ENCODE results near the gene TTR. TPM values are rescaled to one million over a fixed set of nuclear protein-coding genes. Genes with fewer than 3 reads are reported as not detected.

The TTR gene
- total RNA-seq, 1 donor from 2014 or later = 159 TPM

DNA sequence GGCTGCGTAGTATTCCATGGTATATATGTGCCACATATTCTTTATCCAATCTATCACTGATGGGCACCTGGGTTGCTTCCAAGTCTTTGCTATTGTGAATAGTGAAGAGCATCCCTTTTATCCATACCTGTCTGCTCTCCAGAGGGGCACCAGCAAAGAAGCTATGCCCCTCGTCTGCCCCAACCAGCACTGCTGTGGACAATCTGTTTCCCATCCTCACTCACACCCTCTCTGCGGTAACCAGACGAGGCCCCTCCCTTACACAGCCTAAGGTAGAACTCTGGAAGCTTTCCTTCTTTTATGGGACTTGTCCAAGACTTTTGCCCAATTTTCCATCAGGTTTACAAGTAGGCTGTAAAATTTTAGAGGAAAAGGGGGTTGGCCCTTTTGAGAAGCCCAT, 24.9 kb downstream of the TTR start:
- DNase-seq (ENCODE audit: low spot score) = no peak

DNA sequence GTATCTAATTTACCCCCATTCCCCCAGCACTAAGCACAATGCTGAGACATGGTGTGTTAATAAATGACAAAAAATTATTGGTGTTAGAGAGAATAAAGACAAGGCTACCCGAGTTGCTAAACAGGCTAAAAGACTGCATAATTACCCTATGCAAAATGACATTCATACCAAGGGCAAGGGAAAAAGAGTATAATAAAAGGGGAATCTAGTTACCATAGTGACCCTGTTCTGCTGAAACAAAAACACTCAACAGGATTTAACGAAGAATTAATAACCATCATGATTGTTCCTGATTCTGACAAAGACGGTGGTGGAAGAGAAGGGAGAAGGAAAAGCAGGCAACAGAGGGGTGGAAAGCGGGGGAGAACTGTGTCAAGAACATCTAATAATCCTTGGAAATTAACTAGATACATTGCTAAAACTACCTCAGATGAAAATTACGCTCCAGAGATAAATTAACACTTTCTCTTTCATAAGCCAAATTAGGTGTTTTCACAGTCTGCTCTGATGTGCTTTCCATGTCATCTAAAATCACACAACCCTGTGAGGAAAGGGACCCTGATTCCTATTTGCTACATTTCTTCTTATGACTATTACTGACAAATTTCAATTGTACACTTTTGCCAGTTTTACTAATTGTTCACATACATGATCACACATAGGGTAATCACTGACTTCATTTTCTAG, 25.5 kb downstream of the TTR start:
- DNase-seq (ENCODE audit: low spot score) = no peak

DNA sequence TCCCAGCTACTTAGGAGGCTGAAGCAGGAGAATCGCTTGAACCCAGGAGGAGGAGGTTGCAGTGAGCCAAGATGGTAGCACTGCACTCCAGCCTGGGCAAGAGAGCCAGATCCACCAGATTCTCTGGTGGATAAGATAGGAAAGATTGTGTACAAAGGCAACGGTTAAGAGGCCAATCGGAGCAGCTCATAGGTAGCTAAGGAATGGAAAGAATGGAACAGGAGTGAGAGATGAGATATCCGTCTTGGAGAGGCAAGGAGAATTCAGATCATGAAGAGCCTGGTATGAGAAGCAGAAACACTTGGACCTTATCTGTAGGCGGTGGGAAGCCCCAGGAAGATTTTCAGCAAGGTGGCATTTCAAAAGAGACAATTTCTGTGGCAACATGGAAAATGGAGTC, 27.1 kb downstream of the TTR start:
- no peak for DNase-seq (ENCODE audit: low spot score)

DNA sequence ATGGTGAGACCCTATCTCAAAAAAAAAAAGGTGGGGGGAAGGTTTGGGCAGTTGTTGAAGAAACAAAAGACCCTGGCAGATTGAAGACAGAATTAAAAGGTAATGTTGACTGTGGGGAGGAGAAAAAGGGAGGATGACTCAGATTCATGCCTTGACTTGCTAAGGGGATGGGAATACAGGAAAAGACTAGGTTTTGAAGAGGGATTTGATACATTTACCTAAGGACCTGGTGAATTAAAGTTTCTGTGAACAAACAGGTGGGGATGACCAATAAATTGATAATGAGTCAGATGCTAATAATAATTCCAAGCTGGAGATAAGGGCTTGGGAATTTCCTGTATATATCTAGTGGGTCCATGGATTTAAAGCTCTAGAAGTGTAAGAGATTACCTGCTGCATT, 27.6 kb downstream of the TTR start:
- no peak for DNase-seq (ENCODE audit: low spot score)

DNA sequence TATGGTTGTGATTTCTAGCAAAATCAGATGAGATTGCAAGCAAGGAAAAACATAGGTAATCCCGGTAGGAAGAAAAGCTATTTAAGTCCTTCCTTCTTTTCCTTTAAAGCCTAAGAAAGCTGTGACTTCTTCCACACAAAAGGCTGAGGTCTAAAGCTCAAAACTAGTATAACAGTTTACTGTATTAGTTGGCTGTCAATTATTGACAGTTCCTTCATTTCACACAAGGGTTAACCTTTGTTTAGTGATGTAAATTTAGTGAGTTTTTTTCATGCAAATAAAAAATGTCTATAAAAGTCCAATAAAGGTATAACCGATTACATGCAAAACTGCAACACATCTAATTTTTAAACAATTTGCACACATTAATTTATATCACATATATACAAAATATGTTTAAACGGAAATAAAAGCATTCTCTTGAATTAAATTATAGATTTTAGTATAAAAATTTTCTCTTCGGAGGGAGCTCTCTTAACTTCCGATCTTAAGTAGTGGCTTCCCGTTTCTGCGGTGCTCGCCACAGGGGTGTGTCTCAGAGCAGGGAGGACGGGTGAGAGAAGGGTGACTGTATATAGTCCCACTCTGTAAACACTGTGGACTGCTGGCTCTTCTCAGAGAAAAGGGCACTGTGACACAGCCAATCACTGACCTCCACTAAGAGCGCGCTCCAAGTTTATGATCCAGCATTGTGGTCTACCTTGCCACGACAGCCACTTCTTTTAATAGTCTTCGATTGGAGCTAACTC, 33.4 kb downstream of the TTR start:
- no peak for DNase-seq (ENCODE audit: low spot score)

DNA sequence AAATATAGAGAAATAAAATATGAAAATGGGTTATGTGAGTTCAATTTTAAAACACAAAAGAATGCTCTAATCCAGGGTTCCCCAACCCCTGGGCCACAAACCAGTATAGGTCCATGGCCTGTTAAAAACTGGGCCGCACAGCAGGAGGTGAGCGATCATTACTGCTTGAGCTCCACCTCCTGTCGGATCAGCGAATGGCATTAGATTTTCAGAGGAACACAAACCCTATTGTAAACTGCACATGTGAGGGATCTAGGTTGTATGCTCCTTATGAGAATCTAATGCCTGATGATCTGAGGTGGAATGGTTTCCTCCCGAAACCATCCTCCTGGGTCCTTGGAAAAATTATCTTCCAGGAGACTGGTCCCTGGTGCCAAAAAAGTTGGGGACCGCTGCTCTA, 34.7 kb downstream of the TTR start:
- DNase-seq (ENCODE audit: low spot score) = no peak

DNA sequence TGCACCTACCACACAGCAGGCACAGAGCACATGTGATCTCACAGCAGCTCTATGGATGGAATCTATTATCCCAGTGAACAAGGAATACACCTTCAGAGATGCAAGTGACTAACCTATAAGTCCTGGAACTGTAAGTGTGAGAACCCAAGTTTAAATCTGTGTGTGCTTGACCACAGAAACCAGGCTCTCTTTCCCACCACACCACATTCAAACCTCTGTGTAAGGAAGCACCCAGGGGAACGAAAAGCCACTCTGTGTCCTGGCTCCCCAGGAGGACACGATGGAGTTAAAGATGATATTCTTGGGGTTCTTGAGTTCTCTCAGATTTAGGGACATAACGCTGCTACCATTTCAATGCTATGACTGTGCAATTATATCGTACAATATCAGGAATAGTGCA, 38.9 kb downstream of the TTR start:
- DNase-seq (ENCODE audit: low spot score) = no peak

DNA sequence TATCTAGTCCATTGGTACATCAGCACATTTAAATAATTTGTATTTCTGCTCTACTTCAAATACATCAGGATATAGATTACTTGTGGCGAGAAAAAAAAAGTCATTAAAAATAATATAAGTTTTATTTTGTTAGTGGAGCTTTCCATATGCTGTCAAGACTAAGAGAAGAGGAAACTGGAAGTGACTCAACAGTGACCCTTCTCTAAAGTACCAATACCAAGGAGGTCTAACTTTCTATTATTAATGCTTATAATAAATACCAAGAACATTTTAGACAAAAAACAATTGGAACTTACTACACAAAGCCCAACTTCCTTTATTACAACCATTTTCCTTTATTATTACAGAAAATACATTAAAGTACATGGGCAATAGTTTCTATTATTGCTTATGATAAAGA, 39.8 kb downstream of the TTR start:
- no peak for DNase-seq (ENCODE audit: low spot score)

DNA sequence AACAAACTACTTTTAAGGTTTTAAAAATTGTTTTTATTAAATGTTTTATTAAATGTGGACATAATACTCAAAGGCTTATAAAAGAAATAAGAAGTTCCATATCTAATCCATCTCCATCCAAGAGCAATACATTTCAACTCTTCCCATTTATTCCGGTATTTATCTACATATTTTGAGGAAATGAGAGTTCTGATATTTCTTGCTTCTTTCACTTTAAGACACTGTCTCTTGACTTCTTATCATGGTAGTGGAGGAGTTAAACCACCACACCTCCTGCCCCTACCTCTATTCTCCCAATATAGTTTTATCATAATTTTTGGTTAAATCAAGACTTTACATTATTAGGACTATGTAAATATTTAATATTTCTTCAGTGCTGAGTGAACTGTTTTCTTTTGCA, 40.7 kb downstream of the TTR start:
- DNase-seq (ENCODE audit: low spot score) = no peak

DNA sequence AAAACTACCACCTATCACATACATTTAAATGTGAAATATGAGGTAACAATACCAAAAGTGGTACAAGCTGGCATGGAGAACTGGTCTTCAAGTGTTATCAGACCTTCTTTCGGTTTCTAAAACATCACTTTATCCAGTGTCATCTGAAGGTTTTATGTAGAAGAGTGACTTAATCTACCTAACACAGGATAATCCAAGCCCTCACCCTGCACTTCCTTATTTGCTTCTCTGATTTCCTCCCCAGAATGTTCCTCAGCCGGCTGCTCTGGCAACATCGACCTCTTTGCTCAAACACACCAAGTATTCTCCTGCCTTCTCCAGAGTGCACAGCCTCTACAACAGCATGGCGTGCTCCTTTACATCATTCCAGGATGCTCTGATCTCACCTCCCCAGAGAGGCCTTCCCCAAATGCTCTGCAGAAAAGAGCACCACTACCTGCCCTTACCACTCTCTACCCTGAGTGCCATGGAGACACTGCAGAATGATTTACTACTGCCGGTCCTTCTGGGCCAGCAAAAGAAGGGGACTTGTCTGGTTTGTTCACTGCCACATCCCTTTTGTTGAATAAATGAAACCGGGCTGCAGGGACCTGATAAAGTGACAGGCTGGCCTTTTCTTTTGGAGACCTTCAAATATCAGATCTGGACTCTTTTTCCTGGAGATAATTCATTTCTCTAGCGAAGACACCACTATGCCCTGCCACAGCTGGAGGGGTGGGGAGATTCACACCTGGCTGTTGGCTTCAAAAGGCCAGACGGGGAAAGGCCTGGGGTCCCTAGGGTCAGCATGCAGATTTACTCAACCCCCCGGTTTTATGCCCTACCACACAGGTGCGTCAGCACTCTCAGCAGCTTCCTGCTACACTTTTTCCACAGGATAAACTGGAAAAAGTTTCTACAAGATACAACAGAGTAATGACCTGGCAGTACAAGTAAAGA, 42.0 kb downstream of the TTR start:
- DNase-seq (ENCODE audit: low spot score) = no peak

DNA sequence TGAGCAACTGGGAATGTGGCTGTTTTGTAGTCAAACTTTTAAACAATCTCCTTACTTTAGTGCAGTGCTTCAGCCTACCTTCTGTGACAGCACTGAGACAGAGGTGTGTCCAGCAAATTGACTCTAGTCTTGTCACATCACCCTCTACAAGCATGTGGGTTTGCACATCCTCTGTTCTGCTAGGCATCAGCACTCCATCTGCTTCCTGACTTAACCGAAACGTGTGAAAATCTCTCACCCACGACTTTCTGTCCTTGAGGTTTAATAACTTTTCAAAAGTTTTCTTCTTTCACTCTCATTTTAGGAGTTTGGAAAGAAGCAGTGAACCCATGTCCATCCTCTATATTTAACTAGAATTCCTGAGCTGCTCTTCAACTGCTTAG, 42.6 kb downstream of the TTR start:
- no peak for DNase-seq (ENCODE audit: low spot score)

DNA sequence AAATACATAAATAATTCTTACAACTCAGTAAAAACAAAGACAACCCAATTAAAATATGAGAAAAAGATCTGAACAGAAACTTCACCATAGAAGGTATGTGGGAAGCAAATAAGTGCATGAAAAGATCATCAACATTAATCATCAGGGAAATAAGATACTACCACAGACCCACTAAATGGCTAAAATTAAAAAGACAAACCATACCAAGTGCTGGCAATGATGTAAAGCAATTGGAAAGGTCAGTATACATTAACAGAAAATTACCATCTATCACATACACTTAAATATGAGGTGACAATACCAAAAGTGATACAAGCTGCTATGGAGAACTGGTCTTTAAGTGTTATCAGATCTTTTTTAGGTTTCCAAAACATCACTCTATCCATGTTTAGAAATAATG, 44.7 kb downstream of the TTR start:
- no peak for DNase-seq (ENCODE audit: low spot score)

DNA sequence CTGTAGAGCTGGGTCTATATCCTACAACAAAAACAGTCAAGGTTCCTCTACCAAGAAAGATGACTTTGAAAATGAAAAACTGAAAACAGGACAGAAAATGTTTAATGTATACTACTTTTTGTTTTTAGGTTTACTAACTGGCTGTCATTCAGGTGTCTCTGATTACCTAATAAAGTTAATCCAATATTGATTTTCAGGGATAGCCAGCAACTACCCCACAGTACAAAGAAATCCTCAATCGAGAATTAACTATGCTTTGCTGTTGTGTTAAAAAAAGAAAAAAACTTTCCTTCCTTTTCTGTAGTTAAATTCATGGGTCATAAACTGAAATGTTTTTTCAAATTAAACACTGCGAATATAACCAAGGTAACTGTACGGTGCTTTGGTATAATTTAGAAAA, 45.8 kb downstream of the TTR start:
- DNase-seq (ENCODE audit: low spot score) = no peak

DNA sequence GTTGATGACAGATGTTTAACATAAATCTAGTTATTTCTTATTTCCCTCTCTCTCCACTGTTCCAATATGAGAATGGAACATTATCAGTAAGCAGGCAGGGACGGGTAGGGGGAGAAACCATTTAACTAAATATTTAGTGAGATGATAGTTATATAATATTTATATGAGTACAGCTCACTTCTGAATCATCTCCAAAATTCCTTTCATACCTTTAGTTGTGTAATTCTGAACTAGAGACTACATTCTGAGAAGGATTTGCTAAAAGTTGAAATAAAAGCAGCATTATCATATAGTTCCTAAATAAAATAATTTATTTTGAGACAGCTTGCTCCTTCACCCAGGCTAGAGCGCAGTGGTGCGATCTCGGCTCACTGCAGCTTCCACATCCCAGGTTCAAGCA, 51.3 kb downstream of the TTR start:
- DNase-seq (ENCODE audit: low spot score) = no peak

DNA sequence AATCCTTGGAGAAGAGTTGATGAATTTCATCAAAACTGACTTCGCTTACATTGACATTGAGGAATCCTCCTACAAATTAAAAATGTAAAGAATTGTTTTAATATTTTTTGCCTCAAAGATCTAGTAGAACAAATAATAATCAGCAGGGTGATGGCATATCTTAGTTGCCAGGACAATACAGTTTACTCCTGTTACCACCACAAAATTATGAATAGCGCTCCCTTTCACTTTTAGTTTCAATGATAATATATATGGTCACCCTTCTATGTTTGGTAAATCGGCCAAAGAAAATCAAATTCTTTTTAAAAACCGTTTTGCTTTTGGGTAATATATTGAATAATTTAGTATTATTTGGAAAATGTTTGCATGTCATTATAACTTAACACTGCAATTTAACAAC, 53.7 kb downstream of the TTR start:
- no peak for DNase-seq (ENCODE audit: low spot score)

DNA sequence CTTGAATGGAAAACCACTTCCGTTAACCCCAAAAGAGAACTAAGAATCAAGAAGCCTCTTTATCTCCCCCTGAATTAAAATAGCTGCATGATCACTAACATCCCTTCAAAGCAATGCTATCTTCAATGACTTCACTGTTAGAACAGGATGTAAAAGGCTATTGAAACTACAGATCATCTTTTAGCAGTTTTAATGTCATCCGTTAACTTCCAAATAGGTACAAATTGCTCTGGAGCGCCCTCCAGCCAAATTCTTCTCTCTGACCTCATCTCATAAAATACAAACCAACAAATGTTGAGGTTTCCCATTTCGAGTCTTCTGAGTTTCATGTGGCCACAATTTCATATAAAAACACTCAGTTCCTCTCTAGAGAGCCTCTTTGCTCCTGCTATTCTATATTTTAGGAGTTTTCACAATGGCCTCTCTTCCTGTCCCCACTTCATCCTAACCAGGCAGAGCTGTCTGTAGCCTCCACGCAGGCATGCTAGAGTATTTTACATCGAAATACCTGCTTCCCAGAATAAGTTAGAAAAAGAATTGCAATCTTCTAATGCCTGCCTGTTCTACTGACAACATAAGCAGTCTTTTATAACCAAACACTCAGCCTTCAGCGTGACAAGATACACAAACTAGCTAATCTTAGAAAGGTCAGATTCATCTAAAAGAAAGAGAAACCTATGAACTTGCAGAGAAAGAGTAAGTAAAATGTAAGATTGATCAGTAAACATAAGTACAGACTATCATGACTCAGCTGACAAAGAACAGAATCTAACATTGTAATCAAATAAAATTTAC, 54.9 kb downstream of the TTR start:
- no peak for DNase-seq (ENCODE audit: low spot score)

DNA sequence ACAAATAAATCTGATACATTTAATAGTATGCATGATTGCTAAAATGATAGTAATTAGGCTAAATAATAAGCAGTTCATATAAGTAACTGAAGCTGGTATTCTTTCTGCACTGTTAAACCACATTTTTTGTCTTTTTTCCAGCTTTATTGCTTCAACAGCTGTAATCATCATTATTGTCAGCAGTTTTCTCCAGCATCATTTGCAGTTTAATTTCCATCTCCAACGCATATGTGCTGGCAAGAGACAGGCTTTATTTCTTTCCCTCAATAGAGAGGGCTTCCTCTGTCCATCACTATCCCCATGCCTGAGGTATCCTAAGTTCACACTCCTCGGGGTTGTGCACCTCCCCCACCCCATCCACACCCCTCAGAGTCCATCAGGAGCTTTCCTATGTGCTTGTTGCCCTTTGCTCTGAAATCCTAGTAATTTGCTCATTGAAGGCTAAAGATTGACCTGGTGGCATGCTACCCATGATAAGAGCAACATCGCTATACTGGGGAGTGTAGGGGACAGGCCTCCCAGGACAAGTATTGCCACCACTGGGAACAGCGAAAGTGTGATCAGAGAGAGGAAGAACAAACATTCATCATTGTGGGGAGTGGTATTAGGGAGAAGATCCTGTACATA, 55.6 kb downstream of the TTR start:
- DNase-seq (ENCODE audit: low spot score) = no peak
